Natural killer cell (primary cell): ENCODE data around the gene POPDC3. TPM values are rescaled to one million over a fixed set of nuclear protein-coding genes. Genes with fewer than 3 reads are reported as not detected.

Experiments used
- ATAC-seq, 3 donors: fragments of 150-1000 bp in 2 of 3; fragments of 200-7000 bp in 1 of 3; cut with Tn5 transposase; 1 replicate in 1 of 3; 2 replicates in 2 of 3; pipeline ENCODE4 v1.10.0; 2021; ENCODE audit warnings: mild to moderate bottlenecking in 2 of 3, moderate library complexity in 2 of 3
- DNase-seq, 2 donors: peaks; one replicate each; pipeline versions ENCODE4 v3.0.0 to v3.0.0-alpha.2; 2013 to 2021; ENCODE audit warnings: mixed read lengths in 1 of 2
- H3K27ac ChIP-seq: one replicate; pipeline ENCODE4 v1.5.1; 2013; ENCODE audit warnings: mild to moderate bottlenecking, low read length
- H3K27me3 ChIP-seq: one replicate; pipeline ENCODE4 v1.6.1; 2013; ENCODE audit warnings: low read length; ENCODE audit not compliant: control insufficient read depth, insufficient read depth
- H3K36me3 ChIP-seq: one replicate; pipeline ENCODE4 v1.6.1; 2013; ENCODE audit warnings: low read length; ENCODE audit not compliant: control insufficient read depth, insufficient read depth
- H3K4me1 ChIP-seq: one replicate; pipeline ENCODE4 v1.6.1; 2013; ENCODE audit warnings: low read length; ENCODE audit not compliant: control insufficient read depth, insufficient read depth
- H3K4me3 ChIP-seq: one replicate; pipeline ENCODE4 v1.5.1; 2013; ENCODE audit warnings: low read length
- H3K9me3 ChIP-seq: one replicate; pipeline ENCODE4 v1.6.1; 2013; ENCODE audit warnings: low read length; ENCODE audit not compliant: control insufficient read depth, insufficient read depth
- H3K27ac Mint-ChIP-seq, 2 donors: one replicate each; pipeline ENCODE4 v1.8.0; 2022; ENCODE audit warnings: mild to moderate bottlenecking in 2 of 2, mixed read lengths in 2 of 2, moderate library complexity in 1 of 2
- H3K27me3 Mint-ChIP-seq, 2 donors: one replicate each; pipeline ENCODE4 v1.8.0; 2022; ENCODE audit warnings: low read depth in 2 of 2, mixed read lengths in 2 of 2
- H3K36me3 Mint-ChIP-seq: one replicate; pipeline ENCODE4 v1.8.0; 2022; ENCODE audit warnings: mixed read lengths
- H3K4me1 Mint-ChIP-seq, 2 donors: one replicate each; pipeline ENCODE4 v1.8.0; 2022; ENCODE audit warnings: mixed read lengths in 2 of 2
- H3K4me3 Mint-ChIP-seq: one replicate; pipeline ENCODE4 v1.8.0; 2022; ENCODE audit warnings: mild to moderate bottlenecking, moderate library complexity, mixed read lengths
- H3K9me3 Mint-ChIP-seq, 2 donors: one replicate each; pipeline ENCODE4 v1.8.0; 2022; ENCODE audit warnings: mixed read lengths in 2 of 2
- WGBS: methylation state at CpG from one replicate; pipeline ENCODE4 v1.1.7; 2013; ENCODE audit warnings: missing lambda C conversion rate; ENCODE audit not compliant: insufficient coverage; 5-methylcytosine and 5-hydroxymethylcytosine counted together
- intact Hi-C: fragments of 100-400 bp; cut with micrococcal nuclease; formaldehyde crosslinking; loops from one replicate; pipeline ENCODE4 v1.14.2; 2022
- total RNA-seq, 4 donors: library from RNA; stranded (reverse); fragments of 120-200 nt in 1 of 4; gene quantifications; one replicate each; pipeline versions ENCODE4 v1.2.3 to v1.2.4, GENCODE V29; 2013 to 2022
- TF ChIP-seq, protein P1 (sequence below): fragments of 200-600 bp; IDR thresholded peaks from one replicate; pipeline ENCODE4 v1.8.0; 2022; ENCODE audit warnings: antibody characterized with exemption

Gene POPDC3
- total RNA-seq, 3 donors from 2014 or later (not counting 1 experiment from before 2014, with no cell fraction given), result not detected

- H3K4me3 Mint-ChIP-seq, result peak overlapping the region; percentile 78
- H3K27me3 Mint-ChIP-seq, result peaks cover 40 to 61% of the 10 kb centered on the region in 2 donors
- Histone ChIP-seq H3K27me3 (peaks cover 35% of the 10 kb centered on the region), H3K27ac (no peak overlapping the region), H3K4me1 (peaks cover 11% of the 10 kb centered on the region), H3K4me3 (no peak overlapping the region), H3K9me3 (no peaks in the 10 kb centered on the region), H3K36me3 (no peaks in the 10 kb centered on the region)
- 87% methylated on average over 4 of the region's 4 CpGs for WGBS
- TF ChIP-seq, protein P1, sequence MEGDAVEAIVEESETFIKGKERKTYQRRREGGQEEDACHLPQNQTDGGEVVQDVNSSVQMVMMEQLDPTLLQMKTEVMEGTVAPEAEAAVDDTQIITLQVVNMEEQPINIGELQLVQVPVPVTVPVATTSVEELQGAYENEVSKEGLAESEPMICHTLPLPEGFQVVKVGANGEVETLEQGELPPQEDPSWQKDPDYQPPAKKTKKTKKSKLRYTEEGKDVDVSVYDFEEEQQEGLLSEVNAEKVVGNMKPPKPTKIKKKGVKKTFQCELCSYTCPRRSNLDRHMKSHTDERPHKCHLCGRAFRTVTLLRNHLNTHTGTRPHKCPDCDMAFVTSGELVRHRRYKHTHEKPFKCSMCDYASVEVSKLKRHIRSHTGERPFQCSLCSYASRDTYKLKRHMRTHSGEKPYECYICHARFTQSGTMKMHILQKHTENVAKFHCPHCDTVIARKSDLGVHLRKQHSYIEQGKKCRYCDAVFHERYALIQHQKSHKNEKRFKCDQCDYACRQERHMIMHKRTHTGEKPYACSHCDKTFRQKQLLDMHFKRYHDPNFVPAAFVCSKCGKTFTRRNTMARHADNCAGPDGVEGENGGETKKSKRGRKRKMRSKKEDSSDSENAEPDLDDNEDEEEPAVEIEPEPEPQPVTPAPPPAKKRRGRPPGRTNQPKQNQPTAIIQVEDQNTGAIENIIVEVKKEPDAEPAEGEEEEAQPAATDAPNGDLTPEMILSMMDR, result no peak
- ATAC-seq (no peak), DNase-seq (no peak)
- intact Hi-C loops, result no loop called here
- no peak overlapping the region for H3K27ac Mint-ChIP-seq
- no peaks in the 10 kb centered on the region for H3K36me3 Mint-ChIP-seq
- H3K9me3 Mint-ChIP-seq, result no peaks in the 10 kb centered on the region
- H3K4me1 Mint-ChIP-seq, result peaks cover 5% of the 10 kb centered on the region in 2 donors
Observed at GRCh38 chr6:105135056-105135455, 44.8 kb downstream of the POPDC3 start.

DNA sequence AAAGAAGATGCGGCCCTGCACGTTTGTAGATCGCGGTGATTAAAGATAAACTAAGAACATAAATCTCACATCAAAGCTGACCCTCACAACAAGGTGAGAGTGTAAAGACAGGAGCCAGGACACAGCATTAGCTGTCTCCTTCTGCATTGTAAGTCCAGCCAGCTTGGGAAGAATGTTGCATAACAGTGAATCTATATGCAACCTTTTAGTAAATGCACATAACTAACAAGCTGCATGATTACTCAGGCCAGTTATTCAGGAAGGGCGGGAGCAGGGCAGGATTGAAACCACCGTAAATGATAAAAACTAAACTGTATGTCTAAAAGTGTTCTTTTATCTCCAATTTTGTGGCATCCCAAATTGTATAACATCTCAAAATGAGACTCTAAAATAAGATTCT lies 57.1 kb downstream of the POPDC3 start:
- Histone ChIP-seq H3K4me3 (no peak overlapping the region), H3K4me1 (no peaks in the 10 kb centered on the region), H3K36me3 (no peaks in the 10 kb centered on the region), H3K27me3 (no peaks in the 10 kb centered on the region), H3K27ac (no peak overlapping the region), H3K9me3 (no peaks in the 10 kb centered on the region)
- intact Hi-C loops, result no loop called here
- no peaks in the 10 kb centered on the region for H3K9me3 Mint-ChIP-seq
- WGBS, result 92% methylated on average over 2 of the region's 6 CpGs
- ATAC-seq, result no peak
- H3K27ac Mint-ChIP-seq, result no peak overlapping the region
- TF ChIP-seq, protein P1, result no peak
- H3K4me3 Mint-ChIP-seq, result no peak overlapping the region
- H3K27me3 Mint-ChIP-seq, result peaks cover 10 to 15% of the 10 kb centered on the region in 2 donors
- no peaks in the 10 kb centered on the region for H3K36me3 Mint-ChIP-seq
- H3K4me1 Mint-ChIP-seq, result no peaks in the 10 kb centered on the region
- no peak for DNase-seq

- no peaks in the 10 kb centered on the region for H3K36me3 Mint-ChIP-seq
- intact Hi-C loops, result no loop called here
- H3K9me3 Mint-ChIP-seq, result no peaks in the 10 kb centered on the region
- Histone ChIP-seq H3K4me1 (no peaks in the 10 kb centered on the region), H3K36me3 (no peaks in the 10 kb centered on the region), H3K27ac (no peak overlapping the region), H3K27me3 (no peaks in the 10 kb centered on the region), H3K4me3 (no peak overlapping the region), H3K9me3 (no peaks in the 10 kb centered on the region)
- TF ChIP-seq, protein P1, result no peak
- WGBS, result 67% methylated on average over 2 of the region's 3 CpGs
- no peak for ATAC-seq
- H3K4me1 Mint-ChIP-seq, result no peaks in the 10 kb centered on the region
- H3K27ac Mint-ChIP-seq, result no peak overlapping the region
- no peak for DNase-seq
- peaks cover 10 to 23% of the 10 kb centered on the region in 2 donors for H3K27me3 Mint-ChIP-seq
- H3K4me3 Mint-ChIP-seq, result no peak overlapping the region
Observed at GRCh38 chr6:105121981-105122380, 57.8 kb downstream of the POPDC3 start.

DNA sequence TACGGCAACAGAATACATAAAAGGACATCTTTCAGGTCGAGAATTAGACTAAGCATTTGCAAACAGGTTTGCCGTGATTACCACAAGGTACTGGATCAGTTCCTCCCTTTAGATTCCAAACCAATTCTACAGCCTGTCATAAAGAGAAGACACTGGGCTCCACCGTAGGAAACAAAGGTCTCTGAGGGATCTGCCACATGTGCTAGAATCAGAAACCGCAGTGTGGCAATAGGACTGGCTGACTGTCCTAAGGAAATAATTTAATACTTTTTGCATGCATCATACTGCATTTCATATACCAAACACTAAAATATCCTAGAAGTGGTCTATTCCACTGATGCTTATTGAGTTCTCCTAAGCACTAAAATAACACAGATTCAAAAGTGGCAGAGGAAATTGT lies 59.2 kb downstream of the POPDC3 start:
- no peaks in the 10 kb centered on the region for H3K9me3 ChIP-seq
- H3K4me3 ChIP-seq, result no peak overlapping the region
- TF ChIP-seq, protein P1, result no peak
- no peaks in the 10 kb centered on the region for H3K36me3 ChIP-seq
- no peaks in the 10 kb centered on the region for H3K4me1 ChIP-seq
- DNase-seq (no peak), ATAC-seq (no peak)
- WGBS, result 86% methylated on average over 5 of the region's 5 CpGs
- Mint-ChIP-seq H3K9me3 (no peaks in the 10 kb centered on the region), H3K4me3 (no peak overlapping the region), H3K27me3 (peaks cover 15 to 31% of the 10 kb centered on the region in 2 donors), H3K4me1 (no peaks in the 10 kb centered on the region), H3K36me3 (no peaks in the 10 kb centered on the region), H3K27ac (no peak overlapping the region)
- H3K27ac ChIP-seq, result no peak overlapping the region
- H3K27me3 ChIP-seq, result no peaks in the 10 kb centered on the region
- intact Hi-C loops, result no loop called here
